Activated T-cell treated with anti-CD3 and anti-CD28 coated beads, Interleukin-2, amount 50 U/mL, for 72 hours (primary cell): ENCODE measurements around the gene ST3GAL4. TPM values are rescaled to one million over a fixed set of nuclear protein-coding genes. Genes with fewer than 3 reads are reported as not detected.

ENCODE experiments used
- ATAC-seq, 2 donors: fragments of 150-1000 bp; cut with Tn5 transposase; replicated peaks in 1 of 2; 2 replicates each; pipeline ENCODE4 v1.10.0; 2021; ENCODE audit warnings: moderate library complexity in 2 of 2, mild to moderate bottlenecking in 1 of 2
- DNase-seq, 2 donors: peaks; one replicate each; pipeline ENCODE4 v3.0.0; 2021 to 2022; ENCODE audit warnings: mixed read lengths in 1 of 2
- H3K27ac Mint-ChIP-seq: one replicate; pipeline ENCODE4 v1.8.0; 2022; ENCODE audit warnings: mild to moderate bottlenecking, moderate library complexity, mixed read lengths
- H3K27me3 Mint-ChIP-seq: one replicate; pipeline ENCODE4 v1.8.0; 2022; ENCODE audit warnings: low read depth, mixed read lengths
- H3K36me3 Mint-ChIP-seq, 2 donors: one replicate each; pipeline ENCODE4 v1.8.0; 2022; ENCODE audit warnings: mixed read lengths in 2 of 2, mild to moderate bottlenecking in 1 of 2; ENCODE audit not compliant: insufficient read depth in 2 of 2
- H3K4me1 Mint-ChIP-seq: one replicate; pipeline ENCODE4 v1.8.0; 2022; ENCODE audit warnings: low read depth, mixed read lengths
- H3K4me3 Mint-ChIP-seq, 2 donors: one replicate each; pipeline ENCODE4 v1.8.0; 2022; ENCODE audit warnings: mild to moderate bottlenecking in 2 of 2, mixed read lengths in 2 of 2, moderate library complexity in 2 of 2
- H3K9me3 Mint-ChIP-seq, 2 donors: one replicate each; pipeline ENCODE4 v1.8.0; 2022; ENCODE audit warnings: mixed read lengths in 2 of 2
- total RNA-seq, 2 donors: library from RNA; stranded (reverse); gene quantifications; one replicate each; pipeline ENCODE4 v1.2.3, GENCODE V29; 2022

The ST3GAL4 gene
- total RNA-seq, 2 donors from 2014 or later = 10.9 to 12.1 TPM

- no peaks in the 10 kb centered on the region for H3K36me3 Mint-ChIP-seq
- H3K27me3 Mint-ChIP-seq = peaks cover 18% of the 10 kb centered on the region
- no peak for ATAC-seq
- no peak overlapping the region for H3K27ac Mint-ChIP-seq
- peaks cover 17% of the 10 kb centered on the region for H3K4me1 Mint-ChIP-seq
- DNase-seq = no peak
- H3K4me3 Mint-ChIP-seq = peak overlapping the region; percentile 58 to 65
- no peaks in the 10 kb centered on the region for H3K9me3 Mint-ChIP-seq
These were observed 61.8 kb downstream of the ST3GAL4 start for GRCh38 chr11:126417091-126417862.

GRCh38 chr11:126418887-126419286 is 63.4 kb downstream of the ST3GAL4 start:
- no peak overlapping the region for H3K27ac Mint-ChIP-seq
- no peaks in the 10 kb centered on the region for H3K9me3 Mint-ChIP-seq

DNA sequence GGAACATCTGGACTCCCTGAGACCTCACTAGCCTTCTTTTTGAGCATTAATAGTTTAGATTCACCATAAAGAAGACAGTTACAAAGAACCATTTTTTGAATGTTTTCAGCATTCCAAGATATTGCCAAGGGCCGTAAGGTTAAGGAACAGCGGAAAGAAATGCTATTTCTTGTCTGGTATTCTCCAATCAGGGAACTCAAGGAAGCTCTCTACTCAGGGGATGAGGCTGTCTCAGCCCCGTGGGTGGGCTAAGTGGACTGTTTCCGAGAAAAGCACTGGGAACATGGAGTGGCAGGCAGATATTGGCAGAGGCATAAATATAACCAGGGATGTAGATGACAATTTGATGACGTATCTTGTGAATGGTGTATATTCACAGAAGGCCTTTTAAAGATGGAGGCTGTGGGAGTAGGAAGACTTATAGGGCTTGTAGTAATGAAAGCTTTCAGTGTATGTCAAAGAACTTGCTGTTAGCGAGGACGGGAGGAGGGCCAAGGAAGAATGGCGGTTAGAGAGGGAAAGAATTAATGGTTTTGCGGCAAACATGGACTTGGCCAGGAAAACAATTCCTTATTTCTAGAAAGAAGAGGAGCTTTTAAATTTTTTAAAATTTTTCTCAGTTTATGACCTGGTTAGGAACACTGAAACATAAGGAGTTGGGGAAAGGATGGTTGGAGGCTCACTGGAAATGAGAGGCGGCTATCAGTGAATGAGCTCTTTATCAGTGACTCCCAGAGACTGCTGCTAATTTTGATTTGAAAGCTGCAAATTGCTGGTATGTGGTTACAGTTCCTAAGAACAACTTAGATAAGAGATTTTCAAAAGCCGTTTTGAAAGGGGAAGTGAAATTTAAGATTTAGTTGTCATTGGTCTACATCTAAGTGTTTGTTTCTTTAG is 64.6 kb downstream of the ST3GAL4 start:
- peaks cover 17% of the 10 kb centered on the region for H3K4me1 Mint-ChIP-seq
- no peak overlapping the region for H3K4me3 Mint-ChIP-seq
- no peak overlapping the region for H3K27ac Mint-ChIP-seq
- peaks cover 18% of the 10 kb centered on the region for H3K27me3 Mint-ChIP-seq
- ATAC-seq (no peak), DNase-seq (no peak)
- H3K9me3 Mint-ChIP-seq = no peaks in the 10 kb centered on the region
- no peaks in the 10 kb centered on the region for H3K36me3 Mint-ChIP-seq

More at GRCh38 chr11:126418887-126419286, 63.4 kb downstream of the ST3GAL4 start:
- ATAC-seq (no peak), DNase-seq (no peak)
- H3K4me1 Mint-ChIP-seq = peaks cover 17% of the 10 kb centered on the region
- H3K27me3 Mint-ChIP-seq = peaks cover 18% of the 10 kb centered on the region
- no peaks in the 10 kb centered on the region for H3K36me3 Mint-ChIP-seq
- H3K4me3 Mint-ChIP-seq = no peak overlapping the region

DNA sequence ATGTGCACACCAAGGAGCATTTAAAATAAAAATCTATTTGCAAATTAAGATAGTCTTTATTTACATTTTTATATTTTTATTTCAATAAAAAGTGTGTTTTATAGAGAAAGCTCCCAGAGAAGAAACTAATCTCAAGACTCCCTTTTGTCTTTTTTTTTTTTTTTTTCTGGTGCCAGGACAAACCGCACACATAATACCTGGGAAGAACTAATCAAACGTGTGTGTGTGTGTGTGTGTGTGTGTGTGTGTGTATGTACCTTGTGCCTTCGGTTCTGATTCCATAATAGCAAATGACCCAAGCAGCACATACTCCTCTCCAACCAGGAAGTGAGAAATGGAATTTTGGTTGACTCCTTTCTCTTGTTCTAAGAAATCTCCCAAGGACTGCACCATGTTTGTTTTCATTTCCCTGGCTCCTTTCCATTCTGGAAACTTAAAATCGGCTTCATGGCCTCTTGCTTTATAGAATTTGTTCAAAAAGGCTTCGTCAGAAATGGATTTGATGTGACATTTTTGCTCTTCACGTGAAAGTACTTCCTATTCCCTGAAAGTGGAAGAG is 65.3 kb downstream of the ST3GAL4 start:
- no peak overlapping the region for H3K27ac Mint-ChIP-seq
- H3K9me3 Mint-ChIP-seq = no peaks in the 10 kb centered on the region
- ATAC-seq (no peak), DNase-seq (no peak)
- no peak overlapping the region for H3K4me3 Mint-ChIP-seq
- H3K36me3 Mint-ChIP-seq = no peaks in the 10 kb centered on the region
- H3K4me1 Mint-ChIP-seq = peaks cover 17% of the 10 kb centered on the region
- H3K27me3 Mint-ChIP-seq = peaks cover 18% of the 10 kb centered on the region

GRCh38 chr11:126421271-126421671 is 65.8 kb downstream of the ST3GAL4 start:
- no peak for ATAC-seq
- peaks cover 18% of the 10 kb centered on the region for H3K27me3 Mint-ChIP-seq
- peaks cover 12% of the 10 kb centered on the region for H3K4me1 Mint-ChIP-seq
- no peaks in the 10 kb centered on the region for H3K36me3 Mint-ChIP-seq
- no peak overlapping the region for H3K4me3 Mint-ChIP-seq
- H3K27ac Mint-ChIP-seq = no peak overlapping the region
- no peaks in the 10 kb centered on the region for H3K9me3 Mint-ChIP-seq
- DNase-seq = no peak

GRCh38 chr11:126422446-126422845 is 67.0 kb downstream of the ST3GAL4 start:
- H3K9me3 Mint-ChIP-seq = no peaks in the 10 kb centered on the region
- peaks cover 18% of the 10 kb centered on the region for H3K27me3 Mint-ChIP-seq
- H3K4me1 Mint-ChIP-seq = peaks cover 10% of the 10 kb centered on the region
- DNase-seq = no peak
- ATAC-seq = no peak
- H3K27ac Mint-ChIP-seq = no peak overlapping the region
- H3K4me3 Mint-ChIP-seq = no peak overlapping the region
- H3K36me3 Mint-ChIP-seq = no peaks in the 10 kb centered on the region

GRCh38 chr11:126423154-126423553 is 67.7 kb downstream of the ST3GAL4 start:
- peaks cover 16% of the 10 kb centered on the region for H3K27me3 Mint-ChIP-seq
- no peak for ATAC-seq
- H3K9me3 Mint-ChIP-seq = no peaks in the 10 kb centered on the region
- peaks cover 10% of the 10 kb centered on the region for H3K4me1 Mint-ChIP-seq
- DNase-seq = no peak
- no peaks in the 10 kb centered on the region for H3K36me3 Mint-ChIP-seq
- no peak overlapping the region for H3K27ac Mint-ChIP-seq
- H3K4me3 Mint-ChIP-seq = no peak overlapping the region

DNA sequence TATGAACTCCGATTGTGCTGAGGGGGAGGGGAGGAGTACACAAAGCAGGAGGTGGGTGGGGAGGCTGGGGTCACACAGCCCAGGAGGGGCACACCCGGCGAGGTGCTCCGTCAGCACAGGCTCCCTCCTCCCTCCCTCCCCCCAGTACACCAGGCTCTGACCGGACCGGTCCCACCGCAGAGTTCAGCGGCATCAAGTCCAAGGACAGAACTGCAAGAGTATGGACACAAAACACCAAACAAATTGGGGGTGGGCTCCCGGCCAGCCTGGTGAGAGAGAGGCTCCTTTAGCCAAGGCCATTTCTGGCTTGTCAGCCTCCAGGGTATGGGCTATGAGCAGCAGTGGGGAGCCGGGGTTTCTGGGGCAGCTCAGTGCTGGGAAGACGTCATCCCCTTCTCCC is 68.3 kb downstream of the ST3GAL4 start:
- peaks cover 10% of the 10 kb centered on the region for H3K27me3 Mint-ChIP-seq
- ATAC-seq = no peak
- H3K27ac Mint-ChIP-seq = no peak overlapping the region
- DNase-seq = no peak
- no peaks in the 10 kb centered on the region for H3K36me3 Mint-ChIP-seq
- peaks cover 10% of the 10 kb centered on the region for H3K4me1 Mint-ChIP-seq
- H3K4me3 Mint-ChIP-seq = no peak overlapping the region
- H3K9me3 Mint-ChIP-seq = no peaks in the 10 kb centered on the region

DNA sequence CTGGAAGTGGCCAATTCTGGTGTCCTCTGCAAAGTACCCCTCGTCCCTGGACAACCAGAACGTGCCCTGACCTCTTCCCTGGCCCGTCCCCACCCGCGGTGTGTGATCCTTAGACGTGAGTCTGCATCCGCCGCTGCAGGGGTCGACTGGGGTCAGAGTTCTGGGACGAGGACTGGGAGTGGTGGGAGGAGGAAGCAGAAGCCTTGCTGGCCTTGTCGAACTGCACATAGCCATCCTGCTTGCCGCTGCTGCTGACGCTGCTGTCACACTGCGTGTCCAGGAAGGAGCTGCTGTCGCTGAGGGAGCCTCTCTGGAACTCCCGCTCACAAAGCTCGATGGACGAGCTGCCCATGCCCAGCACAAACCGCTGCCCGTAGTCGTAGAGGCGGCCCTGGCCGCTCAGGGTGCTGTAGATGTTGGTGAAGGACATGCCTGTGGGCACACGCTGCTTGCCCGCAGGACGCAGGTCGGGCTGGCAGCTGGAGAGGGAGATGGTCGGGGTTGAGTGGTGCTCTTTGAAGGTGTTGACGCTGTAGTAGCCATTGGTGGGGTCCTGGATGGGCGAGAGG is 69.1 kb downstream of the ST3GAL4 start:
- Mint-ChIP-seq H3K36me3 (no peaks in the 10 kb centered on the region), H3K9me3 (no peaks in the 10 kb centered on the region), H3K4me3 (no peak overlapping the region), H3K4me1 (peaks cover 10% of the 10 kb centered on the region), H3K27me3 (peaks cover 8% of the 10 kb centered on the region), H3K27ac (no peak overlapping the region)
- ATAC-seq (no peak), DNase-seq (no peak)

GRCh38 chr11:126426106-126426505 is 70.6 kb downstream of the ST3GAL4 start:
- no peak for DNase-seq
- H3K4me1 Mint-ChIP-seq = no peaks in the 10 kb centered on the region

DNA sequence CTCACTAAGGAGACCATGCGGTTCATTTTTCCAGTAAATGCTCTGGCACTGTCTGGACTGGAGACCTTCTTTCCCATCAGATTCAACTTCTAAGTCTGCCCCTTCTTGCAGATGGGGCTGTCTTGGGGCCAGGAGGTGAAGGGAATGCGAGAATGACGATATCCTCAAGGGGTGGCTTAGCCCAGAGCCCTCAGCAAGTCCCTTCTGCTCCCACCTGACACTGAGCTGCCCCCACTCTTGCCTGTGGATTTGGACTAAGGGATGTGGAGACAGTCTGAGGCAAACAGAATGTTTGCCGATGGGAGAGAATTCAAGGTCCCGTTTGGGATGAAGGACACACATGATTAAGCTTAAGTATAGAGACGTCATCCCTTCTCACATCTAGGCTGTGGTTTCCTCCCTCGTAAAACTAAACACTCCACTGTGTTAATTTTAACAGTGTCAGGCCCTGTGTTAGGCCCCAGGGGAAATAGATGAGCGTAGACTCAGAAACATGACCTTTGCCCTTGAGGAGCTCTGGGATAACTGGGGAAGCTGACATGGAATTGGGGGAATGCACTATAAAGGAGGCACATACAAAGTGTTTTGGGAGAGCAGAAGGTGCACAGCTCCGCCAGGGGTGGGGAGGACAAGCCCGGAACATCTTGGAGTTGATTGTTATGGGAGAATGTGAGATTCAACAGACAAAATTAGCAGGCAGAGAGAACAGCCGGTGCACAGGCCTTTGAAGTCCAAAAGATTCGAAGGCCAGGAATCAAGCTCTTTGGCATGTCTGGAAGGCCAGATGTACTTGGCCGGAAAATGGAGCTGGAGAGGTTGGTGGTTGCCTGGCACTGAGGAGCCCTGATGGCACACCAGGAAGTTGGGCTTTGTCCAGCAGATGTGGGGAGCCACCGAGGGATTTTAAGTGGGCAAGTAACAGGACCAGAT is 71.6 kb downstream of the ST3GAL4 start:
- ATAC-seq (no peak), DNase-seq (no peak)
- Mint-ChIP-seq H3K9me3 (no peaks in the 10 kb centered on the region), H3K4me1 (no peaks in the 10 kb centered on the region), H3K36me3 (no peaks in the 10 kb centered on the region), H3K27me3 (no peaks in the 10 kb centered on the region), H3K4me3 (no peak overlapping the region), H3K27ac (no peak overlapping the region)

More at GRCh38 chr11:126426106-126426505, 70.6 kb downstream of the ST3GAL4 start:
- H3K27ac Mint-ChIP-seq = no peak overlapping the region
- no peak for ATAC-seq
- H3K9me3 Mint-ChIP-seq = no peaks in the 10 kb centered on the region
- no peaks in the 10 kb centered on the region for H3K27me3 Mint-ChIP-seq
- H3K36me3 Mint-ChIP-seq = no peaks in the 10 kb centered on the region
- H3K4me3 Mint-ChIP-seq = no peak overlapping the region

- DNase-seq = no peak
- no peaks in the 10 kb centered on the region for H3K4me1 Mint-ChIP-seq
- no peaks in the 10 kb centered on the region for H3K36me3 Mint-ChIP-seq
- no peak overlapping the region for H3K4me3 Mint-ChIP-seq
- H3K9me3 Mint-ChIP-seq = no peaks in the 10 kb centered on the region
- no peak overlapping the region for H3K27ac Mint-ChIP-seq
- no peaks in the 10 kb centered on the region for H3K27me3 Mint-ChIP-seq
- no peak for ATAC-seq
These were observed 75.3 kb downstream of the ST3GAL4 start for GRCh38 chr11:126430581-126431335.
